ENCODE measurements around the gene VAPA. TPM values are rescaled to one million over a fixed set of nuclear protein-coding genes. Genes with fewer than 3 reads are reported as not detected.

The VAPA gene
- total RNA-seq, 1 donor from 2014 or later = 169 TPM

- Histone ChIP-seq H3K27me3 (ENCODE audit: control insufficient read depth, insufficient read depth, low read length) (no peaks in the 10 kb centered on the region), H3K36me3 (ENCODE audit: control insufficient read depth, insufficient read depth, low read length) (no peaks in the 10 kb centered on the region), H3K4me3 (ENCODE audit: low read depth, low read length) (no peak overlapping the region)
- TF ChIP-seq CTCF (IDR thresholded peaks at IDR 0.05; ENCODE audit: insufficient read depth, low read length, poor library complexity, severe bottlenecking) = no peak
- DNase-seq (ENCODE audit: low read depth) = no peak
Measured at GRCh38 chr18:9869715-9870430, 43.9 kb upstream of the VAPA start.

- H3K27me3 ChIP-seq (ENCODE audit: control insufficient read depth, insufficient read depth, low read length) = no peaks in the 10 kb centered on the region
- H3K4me3 ChIP-seq (ENCODE audit: low read depth, low read length) = no peak overlapping the region
- no peak for DNase-seq (ENCODE audit: low read depth)
- TF ChIP-seq CTCF (IDR thresholded peaks at IDR 0.05; ENCODE audit: insufficient read depth, low read length, poor library complexity, severe bottlenecking) = no peak
- no peaks in the 10 kb centered on the region for H3K36me3 ChIP-seq (ENCODE audit: control insufficient read depth, insufficient read depth, low read length)
Measured at GRCh38 chr18:9870431-9871008, 43.3 kb upstream of the VAPA start.

- no peak overlapping the region for H3K4me3 ChIP-seq (ENCODE audit: low read depth, low read length)
- H3K27me3 ChIP-seq (ENCODE audit: control insufficient read depth, insufficient read depth, low read length) = no peaks in the 10 kb centered on the region
- no peak for TF ChIP-seq CTCF (IDR thresholded peaks at IDR 0.05; ENCODE audit: insufficient read depth, low read length, poor library complexity, severe bottlenecking)
- DNase-seq (ENCODE audit: low read depth) = no peak
- H3K36me3 ChIP-seq (ENCODE audit: control insufficient read depth, insufficient read depth, low read length) = no peaks in the 10 kb centered on the region
Measured at GRCh38 chr18:9871244-9871746, 42.5 kb upstream of the VAPA start.

GRCh38 chr18:9872823-9873222 is 41.0 kb upstream of the VAPA start:
- Histone ChIP-seq H3K27me3 (ENCODE audit: control insufficient read depth, insufficient read depth, low read length) (no peaks in the 10 kb centered on the region), H3K36me3 (ENCODE audit: control insufficient read depth, insufficient read depth, low read length) (no peaks in the 10 kb centered on the region), H3K4me3 (ENCODE audit: low read depth, low read length) (no peak overlapping the region)
- TF ChIP-seq CTCF (IDR thresholded peaks at IDR 0.05; ENCODE audit: insufficient read depth, low read length, poor library complexity, severe bottlenecking) = no peak
- no peak for DNase-seq (ENCODE audit: low read depth)

- Histone ChIP-seq H3K27me3 (ENCODE audit: control insufficient read depth, insufficient read depth, low read length) (no peaks in the 10 kb centered on the region), H3K36me3 (ENCODE audit: control insufficient read depth, insufficient read depth, low read length) (no peaks in the 10 kb centered on the region), H3K4me3 (ENCODE audit: low read depth, low read length) (no peak overlapping the region)
- no peak for TF ChIP-seq CTCF (IDR thresholded peaks at IDR 0.05; ENCODE audit: insufficient read depth, low read length, poor library complexity, severe bottlenecking)
- DNase-seq (ENCODE audit: low read depth) = no peak
Measured at GRCh38 chr18:9874728-9875127, 39.1 kb upstream of the VAPA start.
